HEK293T (cell line): Measurements from ENCODE around the gene TP53I11.

ENCODE experiments used
- ARNT ChIP-seq: fragments of 450-650 bp; IDR thresholded peaks from 2 replicates; pipeline ENCODE4 v1.6.1; 2017; ENCODE audit warnings: mild to moderate bottlenecking
- CTBP1 ChIP-seq: fragments of 450-650 bp; IDR thresholded peaks from 2 replicates; pipeline ENCODE4 v1.6.1; 2016; ENCODE audit warnings: borderline replicate concordance
- ELF4 ChIP-seq: fragments of 450-650 bp; IDR thresholded peaks from 2 replicates; pipeline ENCODE4 v1.6.1; 2017; ENCODE audit warnings: antibody characterized with exemption
- FOXA1 ChIP-seq: fragments of 450-650 bp; IDR thresholded peaks from 2 replicates; pipeline ENCODE4 v1.6.1; 2016; ENCODE audit warnings: mild to moderate bottlenecking
- FOXK2 ChIP-seq: fragments of 450-650 bp; IDR thresholded peaks from 2 replicates; pipeline ENCODE4 v1.6.1; 2016; ENCODE audit warnings: mild to moderate bottlenecking
- L3MBTL2 ChIP-seq: fragments of 450-650 bp; conservative IDR thresholded peaks from 2 replicates; pipeline ENCODE4 v1.6.1; 2016; ENCODE audit warnings: mild to moderate bottlenecking
- NFRKB ChIP-seq: fragments of 450-650 bp; IDR thresholded peaks from 2 replicates; pipeline ENCODE4 v1.6.1; 2016; ENCODE audit warnings: mild to moderate bottlenecking, moderate library complexity
- SP1 ChIP-seq: fragments of 450-650 bp; IDR thresholded peaks from 2 replicates; pipeline ENCODE4 v1.6.1; 2017
- SUZ12 ChIP-seq: fragments of 450-650 bp; IDR thresholded peaks from 2 replicates; pipeline ENCODE4 v1.6.1; 2016; ENCODE audit warnings: mild to moderate bottlenecking
- TARDBP ChIP-seq: fragments of 450-650 bp; IDR thresholded peaks from 2 replicates; pipeline ENCODE4 v1.6.1; 2016
- ZNF384 ChIP-seq: fragments of 450-650 bp; IDR thresholded peaks from 2 replicates; pipeline ENCODE4 v1.6.1; 2016

- no peak for TF ChIP-seq SP1
- TF ChIP-seq L3MBTL2 = no peak
- TF ChIP-seq ARNT = no peak
- no peak for TF ChIP-seq CTBP1
- no peak for TF ChIP-seq NFRKB
- no peak for TF ChIP-seq ZNF384
- no peak for TF ChIP-seq SUZ12
- TF ChIP-seq FOXA1 = no peak
- TF ChIP-seq TARDBP = no peak
- TF ChIP-seq FOXK2 = no peak
- no peak for TF ChIP-seq ELF4
Measured at GRCh38 chr11:44982496-44983062, 31.9 kb upstream of the TP53I11 start.
